ENCODE results near the gene DGKI. TPM values are rescaled to one million over a fixed set of nuclear protein-coding genes. Genes with fewer than 3 reads are reported as not detected.

The DGKI gene
- total RNA-seq, 6 experiments from 2014 or later, result 1.2 to 2.2 (median 1.6) TPM

DNA sequence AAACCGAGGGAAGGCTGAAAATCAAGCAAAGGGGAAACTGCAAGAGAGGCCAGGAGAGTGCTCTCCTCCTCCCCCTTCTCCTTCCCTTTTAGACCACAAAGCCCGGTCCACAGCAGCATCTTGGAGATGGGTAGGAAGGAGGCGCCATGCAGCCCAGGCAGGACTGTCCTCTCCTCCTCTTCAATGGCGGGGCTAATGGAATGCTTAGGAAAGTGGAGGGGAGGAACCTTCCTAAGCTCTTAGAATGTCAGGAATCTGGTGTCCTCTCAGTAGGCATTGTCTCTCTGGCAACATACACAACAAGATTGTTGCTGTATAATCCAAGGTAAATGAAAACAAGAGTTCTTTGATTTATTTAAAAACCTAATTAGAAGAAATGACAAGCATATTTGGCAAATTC, 185.1 kb downstream of the DGKI start:
- no peaks in the 10 kb centered on the region for H3K9me3 Mint-ChIP-seq

GRCh38 chr7:137658190-137658900, 188.4 kb downstream of the DGKI start:
- H3K4me3 Mint-ChIP-seq, result no peak overlapping the region
- TF ChIP-seq, protein P1, sequence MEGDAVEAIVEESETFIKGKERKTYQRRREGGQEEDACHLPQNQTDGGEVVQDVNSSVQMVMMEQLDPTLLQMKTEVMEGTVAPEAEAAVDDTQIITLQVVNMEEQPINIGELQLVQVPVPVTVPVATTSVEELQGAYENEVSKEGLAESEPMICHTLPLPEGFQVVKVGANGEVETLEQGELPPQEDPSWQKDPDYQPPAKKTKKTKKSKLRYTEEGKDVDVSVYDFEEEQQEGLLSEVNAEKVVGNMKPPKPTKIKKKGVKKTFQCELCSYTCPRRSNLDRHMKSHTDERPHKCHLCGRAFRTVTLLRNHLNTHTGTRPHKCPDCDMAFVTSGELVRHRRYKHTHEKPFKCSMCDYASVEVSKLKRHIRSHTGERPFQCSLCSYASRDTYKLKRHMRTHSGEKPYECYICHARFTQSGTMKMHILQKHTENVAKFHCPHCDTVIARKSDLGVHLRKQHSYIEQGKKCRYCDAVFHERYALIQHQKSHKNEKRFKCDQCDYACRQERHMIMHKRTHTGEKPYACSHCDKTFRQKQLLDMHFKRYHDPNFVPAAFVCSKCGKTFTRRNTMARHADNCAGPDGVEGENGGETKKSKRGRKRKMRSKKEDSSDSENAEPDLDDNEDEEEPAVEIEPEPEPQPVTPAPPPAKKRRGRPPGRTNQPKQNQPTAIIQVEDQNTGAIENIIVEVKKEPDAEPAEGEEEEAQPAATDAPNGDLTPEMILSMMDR (IDR thresholded peaks at IDR 0.05), result no peak
- peaks cover 30% of the 10 kb centered on the region for H3K4me1 Mint-ChIP-seq (ENCODE audit: low read depth)
- DNase-seq, result no peak
- peaks cover 2% of the 10 kb centered on the region; the same call in 1 of the 2 replicates for H3K27me3 Mint-ChIP-seq (ENCODE audit: insufficient read depth)
- no peaks in the 10 kb centered on the region for H3K36me3 Mint-ChIP-seq (ENCODE audit: low read depth)
- no peak overlapping the region for H3K27ac Mint-ChIP-seq
- no peaks in the 10 kb centered on the region for H3K9me3 Mint-ChIP-seq

More for the DNA sequence above, 185.1 kb downstream of the DGKI start:
- H3K36me3 Mint-ChIP-seq (ENCODE audit: low read depth), result no peaks in the 10 kb centered on the region
- TF ChIP-seq, protein P1 (IDR thresholded peaks at IDR 0.05), result no peak
- H3K27me3 Mint-ChIP-seq (ENCODE audit: insufficient read depth), result peaks cover 2% of the 10 kb centered on the region; the same call in 1 of the 2 replicates
- DNase-seq, result peak; percentile 19
- peaks cover 34% of the 10 kb centered on the region for H3K4me1 Mint-ChIP-seq (ENCODE audit: low read depth)
- H3K4me3 Mint-ChIP-seq, result no peak overlapping the region
- no peak overlapping the region for H3K27ac Mint-ChIP-seq

DNA sequence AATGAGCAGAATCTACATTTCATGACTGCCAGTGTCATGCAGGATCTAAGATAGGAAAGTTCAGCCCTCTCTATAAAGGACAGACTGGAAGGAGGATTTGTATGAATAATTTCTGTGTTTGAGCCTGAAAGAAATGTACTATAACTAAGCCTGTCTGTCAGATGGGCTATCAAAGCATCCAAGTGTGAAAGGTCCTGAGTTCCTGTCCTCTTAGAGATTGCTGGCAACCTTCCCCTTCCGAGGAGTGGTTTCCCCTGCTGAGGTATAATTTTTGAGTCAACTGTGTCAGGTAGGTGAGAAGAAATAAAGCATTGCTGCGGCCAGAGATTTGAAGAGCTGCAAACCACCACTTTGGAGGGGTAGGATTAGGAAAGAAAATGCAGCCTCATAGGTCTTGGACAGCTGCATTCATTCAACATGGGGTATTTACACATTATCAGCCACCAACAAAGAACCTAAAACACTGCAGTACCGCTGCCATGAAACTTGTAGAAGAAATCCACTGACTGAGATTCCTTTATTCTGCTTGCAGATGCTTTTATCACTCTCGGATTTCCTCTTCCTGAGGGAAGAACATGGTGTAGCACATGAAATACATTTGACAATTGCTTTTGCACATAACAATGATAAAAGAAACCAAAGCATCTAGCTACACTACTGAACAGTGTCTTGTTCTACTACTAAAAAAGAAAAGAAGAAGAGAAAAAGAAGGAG, 189.1 kb downstream of the DGKI start:
- Mint-ChIP-seq H3K9me3 (no peaks in the 10 kb centered on the region), H3K27ac (no peak overlapping the region), H3K36me3 (ENCODE audit: low read depth) (no peaks in the 10 kb centered on the region), H3K27me3 (ENCODE audit: insufficient read depth) (peaks cover 2% of the 10 kb centered on the region; the same call in 1 of the 2 replicates), H3K4me3 (no peak overlapping the region), H3K4me1 (ENCODE audit: low read depth) (peaks cover 30% of the 10 kb centered on the region)
- no peak for DNase-seq
- TF ChIP-seq, protein P1 (IDR thresholded peaks at IDR 0.05), result no peak

DNA sequence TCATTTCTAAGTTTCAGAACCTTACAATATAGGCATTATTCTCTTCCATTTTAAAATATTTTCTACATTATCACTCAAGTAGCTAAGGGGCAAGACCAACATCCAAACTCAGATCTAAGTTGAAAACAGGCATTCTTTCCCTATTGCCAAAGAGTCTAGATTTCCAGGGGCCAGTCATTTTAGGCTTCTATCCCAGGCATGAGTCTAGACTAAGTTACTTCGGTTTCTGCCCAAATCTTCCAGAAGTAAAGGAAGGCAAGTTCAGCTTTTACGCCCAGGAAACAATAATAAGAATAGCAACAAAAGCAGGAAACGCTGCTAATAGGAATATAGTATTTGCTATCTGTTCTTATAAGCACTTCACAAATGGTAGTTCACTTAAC, 189.9 kb downstream of the DGKI start:
- Mint-ChIP-seq H3K27ac (no peak overlapping the region), H3K4me3 (no peak overlapping the region), H3K36me3 (ENCODE audit: low read depth) (no peaks in the 10 kb centered on the region), H3K9me3 (no peaks in the 10 kb centered on the region), H3K4me1 (ENCODE audit: low read depth) (peaks cover 28% of the 10 kb centered on the region), H3K27me3 (ENCODE audit: insufficient read depth) (peaks cover 2% of the 10 kb centered on the region; the same call in 1 of the 2 replicates)
- no peak for DNase-seq
- TF ChIP-seq, protein P1 (IDR thresholded peaks at IDR 0.05), result no peak

GRCh38 chr7:137656227-137656849, 190.4 kb downstream of the DGKI start:
- peaks cover 2% of the 10 kb centered on the region; the same call in 1 of the 2 replicates for H3K27me3 Mint-ChIP-seq (ENCODE audit: insufficient read depth)
- peak; percentile 68 for DNase-seq
- TF ChIP-seq, protein P1 (IDR thresholded peaks at IDR 0.05), result peak; percentile 93
- H3K4me3 Mint-ChIP-seq, result no peak overlapping the region
- no peak overlapping the region; the same call in 1 of the 2 replicates for H3K27ac Mint-ChIP-seq
- H3K4me1 Mint-ChIP-seq (ENCODE audit: low read depth), result peaks cover 26% of the 10 kb centered on the region
- no peaks in the 10 kb centered on the region for H3K36me3 Mint-ChIP-seq (ENCODE audit: low read depth)
- no peaks in the 10 kb centered on the region for H3K9me3 Mint-ChIP-seq

Measured in HFFc6 (cell line).